HG02678 (cell line): ENCODE measurements around the gene UNC5C.

Experiments
- ATAC-seq: cut with Tn5 transposase; IDR thresholded peaks from one replicate; pipeline ENCODE4 v1.9.1; 2021; ENCODE audit warnings: mild to moderate bottlenecking, moderate library complexity; ENCODE audit not compliant: unreplicated experiment

The UNC5C gene

DNA sequence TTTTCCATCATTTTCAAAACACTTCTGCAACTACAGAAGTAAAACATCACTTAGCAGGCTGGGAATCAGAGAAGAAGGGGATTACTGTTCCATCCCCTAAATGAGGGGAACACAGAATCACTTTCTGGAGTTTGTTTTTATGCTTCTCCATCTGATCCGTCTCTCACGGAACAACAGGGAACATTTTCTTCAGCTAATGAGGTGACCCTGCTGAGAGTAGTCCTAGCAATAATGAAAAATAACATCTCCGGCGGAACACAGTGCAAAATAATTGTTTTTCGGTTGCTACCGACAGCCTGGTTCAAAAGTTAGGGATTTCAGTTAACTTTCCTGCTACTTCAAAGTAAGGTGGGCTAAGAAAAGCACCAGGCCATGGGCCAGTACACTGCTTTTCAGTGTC is 322.9 kb downstream of the UNC5C start:
- no peak for ATAC-seq

DNA sequence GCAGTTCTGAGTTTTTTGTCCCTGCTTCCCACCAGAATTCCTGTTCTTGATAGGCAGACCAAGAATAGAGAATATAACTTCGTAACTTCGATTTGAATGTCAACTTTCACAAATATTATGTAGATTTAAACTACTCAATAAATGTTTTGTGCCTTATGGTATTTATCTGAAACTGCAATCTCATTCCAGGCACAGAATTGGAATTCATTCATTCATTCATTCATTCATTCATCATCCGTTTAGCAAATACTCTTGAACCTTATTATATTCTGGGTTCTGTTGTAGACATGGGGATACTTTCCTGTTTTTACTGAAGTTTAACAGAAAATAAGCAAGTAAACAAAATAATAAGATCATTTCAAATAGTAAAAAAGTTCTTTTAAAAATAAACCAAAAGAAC is 324.4 kb downstream of the UNC5C start:
- ATAC-seq = no peak

DNA sequence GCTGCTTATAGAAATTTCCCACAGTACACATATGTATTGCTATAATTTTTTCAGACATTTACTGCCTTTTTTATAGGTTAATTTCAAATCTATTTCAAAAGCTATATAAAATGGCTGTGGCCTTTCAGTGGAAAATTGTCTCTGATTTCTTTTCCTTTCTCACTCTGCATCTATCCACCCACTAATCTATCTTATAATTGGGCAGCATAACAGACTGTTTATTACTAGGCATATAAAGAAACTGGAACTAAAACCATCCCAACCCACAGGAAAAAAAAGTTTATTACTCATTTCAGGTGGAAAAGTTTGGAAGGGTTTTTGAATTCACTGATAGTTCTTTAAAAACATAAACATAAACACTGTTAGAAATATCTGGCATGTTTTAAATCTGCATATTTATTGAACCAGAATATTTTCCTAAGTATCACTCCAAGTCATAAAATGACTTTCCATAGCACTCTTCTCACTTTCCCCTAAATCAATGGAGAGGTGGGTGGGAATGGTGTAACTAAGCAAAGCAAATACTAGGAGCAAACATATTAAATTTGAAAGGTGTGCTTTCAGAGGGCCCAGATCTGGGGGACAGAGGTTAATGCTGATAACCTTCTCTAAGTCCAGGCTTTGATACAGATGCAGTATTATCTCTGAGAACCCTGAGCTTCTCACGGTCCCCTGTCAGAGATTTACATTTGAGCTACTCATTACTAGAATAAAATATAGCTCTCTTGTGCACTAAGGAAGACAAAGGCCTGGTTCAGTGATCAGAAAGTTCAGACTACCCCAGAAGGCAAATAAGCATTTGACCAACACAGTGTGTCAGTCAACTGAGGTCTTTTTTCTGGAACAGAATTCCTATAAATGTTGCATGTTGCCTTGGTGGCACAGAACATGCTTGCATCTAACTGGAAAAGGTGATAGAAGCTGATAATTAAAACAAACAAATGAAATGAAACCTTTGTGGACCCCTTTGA is 328.3 kb downstream of the UNC5C start:
- no peak for ATAC-seq

DNA sequence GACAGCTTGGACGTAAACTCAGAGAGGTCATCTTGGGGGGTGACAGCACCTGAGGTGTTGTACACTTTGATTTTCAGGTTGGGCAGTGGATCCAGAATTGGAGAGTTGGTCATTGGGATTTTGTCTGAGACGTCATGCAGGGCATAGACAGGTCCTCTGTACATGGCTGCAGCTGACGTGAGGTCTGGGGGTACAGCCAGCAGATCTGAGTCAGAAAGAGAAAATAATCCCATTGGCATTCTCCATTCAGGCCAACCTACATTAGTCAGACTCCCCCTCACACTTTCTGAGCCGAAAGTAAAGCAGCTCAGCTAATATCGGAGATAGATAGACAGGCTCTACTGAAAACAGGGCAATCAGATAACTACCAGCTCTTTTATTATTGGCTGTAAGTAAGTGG is 329.7 kb downstream of the UNC5C start:
- no peak for ATAC-seq

DNA sequence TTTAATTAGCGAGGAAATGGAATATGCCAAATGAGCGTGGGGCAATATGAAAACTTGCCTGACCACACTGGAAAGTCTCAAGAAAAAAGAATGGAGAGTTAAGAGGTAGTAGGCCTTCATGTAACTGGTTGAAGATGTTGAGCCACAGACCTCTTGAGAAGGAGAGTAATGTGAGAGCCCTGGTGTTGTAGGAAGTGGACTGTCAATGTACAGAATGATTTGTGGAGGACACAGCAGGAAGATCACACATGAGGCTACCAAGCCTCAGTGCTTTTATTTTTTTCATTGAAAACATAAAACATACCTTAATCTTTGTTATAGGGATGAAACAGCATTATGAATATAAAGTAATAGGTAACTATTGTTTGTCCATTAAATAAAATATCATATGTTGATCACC is 331.6 kb downstream of the UNC5C start:
- ATAC-seq = no peak

DNA sequence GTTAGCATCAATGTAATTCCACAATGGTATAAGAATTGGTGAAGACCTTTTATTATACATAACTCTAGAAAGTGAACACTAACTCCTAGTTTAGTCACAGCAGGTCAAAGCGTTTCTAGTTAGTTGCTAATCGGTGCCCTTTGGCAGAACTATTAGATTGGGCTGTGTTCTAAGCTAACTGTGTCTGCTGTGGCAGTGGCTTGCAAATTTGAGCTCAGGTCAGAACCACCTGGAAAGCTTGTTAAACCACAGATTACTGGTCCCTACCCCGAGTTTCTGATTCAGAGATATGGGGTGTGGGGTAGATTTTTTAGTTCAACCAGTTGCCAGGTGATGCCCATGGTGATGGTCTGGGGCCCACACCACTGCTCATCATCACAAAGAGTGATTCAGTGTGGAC is 332.1 kb downstream of the UNC5C start:
- ATAC-seq = no peak

DNA sequence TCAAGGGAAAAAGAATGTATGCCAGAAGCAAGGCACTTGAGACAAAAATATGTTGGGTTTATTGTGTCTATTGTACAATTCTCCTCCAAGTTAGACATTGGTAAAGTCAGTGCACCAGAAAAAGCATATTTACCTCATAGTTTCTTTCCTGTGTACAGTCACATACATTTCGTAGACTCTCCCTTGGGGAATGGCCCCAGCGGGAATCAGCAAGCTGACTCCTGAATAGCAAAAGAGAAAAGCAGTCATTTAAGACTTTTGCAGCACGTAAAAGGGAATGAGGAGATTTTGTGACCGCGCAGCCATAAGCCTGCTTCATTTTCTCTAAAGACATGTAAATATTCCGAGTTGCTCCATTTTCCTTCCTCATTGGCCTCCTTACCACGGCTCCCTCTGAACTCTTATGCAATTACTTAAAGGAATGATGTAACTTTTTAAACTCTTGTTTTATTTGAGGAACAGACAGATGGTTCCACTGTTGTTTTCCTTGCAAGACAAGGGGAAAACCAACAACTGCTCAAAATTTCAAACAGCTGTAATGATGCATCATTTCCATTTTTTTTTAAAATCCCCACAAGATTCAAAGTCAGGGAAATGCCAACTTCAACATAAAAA is 332.7 kb downstream of the UNC5C start:
- ATAC-seq = no peak

DNA sequence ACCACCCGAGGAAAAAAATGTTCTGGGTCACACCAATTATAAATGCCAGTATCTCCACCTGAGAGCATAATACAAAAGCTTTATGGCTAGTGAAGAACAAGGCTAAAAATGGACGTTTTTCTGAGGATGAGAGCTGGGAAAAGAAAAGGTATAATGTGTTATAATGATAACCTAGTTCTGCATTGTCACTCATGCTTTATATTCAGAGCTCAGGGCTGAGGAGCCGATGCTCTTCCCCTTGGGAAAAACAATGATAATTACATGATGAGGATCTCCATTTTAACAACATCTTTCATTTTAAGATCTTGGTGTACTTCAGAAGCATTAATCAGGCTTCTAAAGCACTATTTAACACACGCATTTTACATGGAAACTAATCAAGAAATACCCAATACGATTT is 333.7 kb downstream of the UNC5C start:
- ATAC-seq = no peak

DNA sequence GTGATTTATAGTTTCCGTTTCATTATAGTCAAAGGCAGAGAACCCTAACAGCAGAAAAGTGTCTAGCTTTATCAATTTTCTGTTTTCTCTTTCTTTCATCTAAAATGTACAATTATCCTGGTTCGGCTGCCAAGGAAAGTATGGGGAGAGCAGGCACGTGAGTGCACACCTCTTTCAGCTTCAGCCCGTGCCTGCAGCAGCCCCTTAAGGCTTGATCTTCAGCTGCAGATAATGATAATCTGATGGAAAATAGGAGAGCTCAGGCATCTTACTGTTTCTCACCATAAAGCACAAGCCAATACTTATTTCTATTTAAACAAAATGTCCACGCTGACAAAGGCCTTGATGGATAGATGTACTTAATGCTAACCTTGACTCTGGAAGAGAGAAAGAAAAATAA is 334.4 kb downstream of the UNC5C start:
- no peak for ATAC-seq

DNA sequence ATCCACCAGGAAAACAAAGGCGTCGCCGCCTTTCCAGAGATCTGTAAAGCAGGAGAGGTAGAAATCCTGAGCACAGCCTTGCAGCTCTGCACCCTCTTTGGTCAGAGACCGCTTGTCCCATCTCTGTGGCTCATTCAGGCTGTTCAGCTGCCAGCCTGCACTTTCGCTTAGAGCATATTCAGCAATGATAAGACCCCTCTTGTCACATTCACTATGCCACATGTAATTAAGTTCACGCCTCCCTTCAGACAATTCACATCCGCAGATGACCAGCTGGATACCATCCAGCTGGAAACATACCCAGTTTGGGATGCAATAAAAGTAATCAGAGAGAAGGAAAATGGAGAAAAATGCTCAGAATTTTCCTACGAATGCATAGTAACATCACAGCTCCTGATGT is 335.4 kb downstream of the UNC5C start:
- ATAC-seq = no peak

DNA sequence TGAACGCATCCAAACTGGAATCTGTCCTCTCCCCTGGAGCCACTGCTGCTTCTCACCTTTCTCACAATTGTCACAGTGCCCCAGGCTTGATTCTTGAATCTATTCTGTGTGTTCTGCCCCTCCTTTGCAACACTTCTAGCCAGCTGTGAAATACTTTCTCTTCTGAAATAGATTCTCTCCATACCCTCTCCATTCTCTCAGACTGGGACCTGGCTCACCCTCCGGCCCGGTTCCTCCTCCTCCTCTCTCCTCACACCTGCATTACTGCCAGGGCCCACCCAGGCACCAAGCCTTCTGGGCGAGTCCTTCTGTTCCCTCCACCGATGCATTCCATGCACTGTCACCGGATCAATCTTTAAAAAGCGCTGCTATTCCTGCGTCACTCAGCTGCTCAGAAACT is 336.1 kb downstream of the UNC5C start:
- no peak for ATAC-seq

DNA sequence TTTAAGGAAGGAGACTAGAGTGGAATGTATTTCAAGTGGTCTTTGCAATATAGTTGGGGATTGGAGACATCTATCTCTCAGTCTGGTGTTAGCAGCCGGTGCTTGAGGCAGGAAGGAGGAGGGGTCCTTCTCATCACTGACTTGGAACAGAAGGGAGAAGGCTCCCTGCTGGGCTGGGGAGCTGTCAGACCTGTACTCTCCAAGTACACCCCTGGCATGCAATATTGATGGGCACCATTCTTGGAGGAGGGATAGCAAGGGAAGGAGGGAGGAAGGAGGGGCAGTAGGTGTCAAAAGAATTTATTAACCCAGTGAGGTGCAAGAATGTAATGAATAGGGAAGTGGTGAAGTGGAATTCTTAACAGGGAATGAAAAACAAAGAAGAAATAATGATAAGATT is 338.8 kb downstream of the UNC5C start:
- ATAC-seq = no peak

DNA sequence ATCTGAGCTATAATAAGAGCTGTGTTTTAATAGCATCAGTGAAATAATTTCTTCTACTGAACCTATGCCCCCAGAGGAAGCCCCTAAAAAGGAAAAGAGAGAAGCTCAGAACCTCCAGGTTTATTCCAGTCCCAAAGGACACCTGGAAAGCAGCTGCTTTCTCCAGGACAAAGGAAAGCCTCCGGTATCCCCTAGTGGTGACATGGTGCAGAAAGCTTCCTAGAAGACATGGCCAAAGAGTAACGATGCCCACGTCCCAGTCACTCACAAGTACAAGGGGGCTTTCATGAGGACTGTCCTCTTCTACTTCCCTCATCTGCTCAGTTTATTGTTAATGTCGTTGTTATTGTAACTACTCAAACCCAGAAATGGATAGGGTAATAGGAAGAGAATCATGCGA is 343.9 kb downstream of the UNC5C start:
- ATAC-seq = no peak

DNA sequence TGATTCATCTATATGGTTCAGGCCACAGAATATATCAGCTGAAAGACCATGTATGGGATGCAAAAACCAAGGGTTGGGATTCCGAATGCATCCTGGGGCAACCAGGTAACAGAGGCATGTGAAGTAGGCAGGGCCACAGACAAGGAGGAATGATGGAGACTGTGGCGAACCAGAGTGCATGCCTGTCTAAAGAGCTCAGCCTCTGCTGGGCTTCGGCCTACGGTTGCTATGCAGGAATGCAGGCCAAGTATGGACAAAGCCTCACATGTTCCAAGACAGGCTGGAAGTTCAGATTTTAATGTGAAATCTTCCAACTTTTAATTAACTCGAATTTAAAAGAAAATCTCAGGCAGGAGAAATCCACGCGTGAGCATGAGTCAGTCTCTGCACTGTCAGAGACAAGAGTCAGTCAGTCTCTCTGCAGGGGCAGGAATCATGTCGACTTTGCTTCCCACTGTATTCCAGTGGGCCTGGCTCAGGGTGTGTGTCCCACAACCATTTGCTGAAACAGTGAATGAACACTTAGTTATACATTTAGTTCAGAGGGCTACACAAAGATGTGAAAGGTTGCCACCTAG is 344.4 kb downstream of the UNC5C start:
- ATAC-seq = no peak

DNA sequence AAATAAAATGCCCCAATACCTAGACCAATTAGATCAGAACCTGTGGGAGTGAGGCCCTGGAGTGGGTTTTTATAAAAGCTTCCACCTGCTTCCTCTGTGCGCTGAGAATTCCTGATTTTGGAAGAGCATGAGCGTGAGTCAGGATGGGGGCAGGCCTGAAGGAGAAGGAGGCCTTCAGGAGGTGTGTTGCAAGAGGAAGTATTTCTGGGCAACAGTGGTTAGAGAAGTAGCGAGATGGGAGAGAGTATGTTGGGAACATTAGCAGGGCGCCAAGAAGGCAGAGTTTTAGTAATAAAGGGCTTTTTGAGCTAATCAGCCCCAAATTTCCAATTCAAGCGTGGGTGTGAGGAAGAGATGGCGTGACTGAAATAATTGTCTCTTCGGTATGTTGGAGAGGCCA is 349.8 kb downstream of the UNC5C start:
- no peak for ATAC-seq

DNA sequence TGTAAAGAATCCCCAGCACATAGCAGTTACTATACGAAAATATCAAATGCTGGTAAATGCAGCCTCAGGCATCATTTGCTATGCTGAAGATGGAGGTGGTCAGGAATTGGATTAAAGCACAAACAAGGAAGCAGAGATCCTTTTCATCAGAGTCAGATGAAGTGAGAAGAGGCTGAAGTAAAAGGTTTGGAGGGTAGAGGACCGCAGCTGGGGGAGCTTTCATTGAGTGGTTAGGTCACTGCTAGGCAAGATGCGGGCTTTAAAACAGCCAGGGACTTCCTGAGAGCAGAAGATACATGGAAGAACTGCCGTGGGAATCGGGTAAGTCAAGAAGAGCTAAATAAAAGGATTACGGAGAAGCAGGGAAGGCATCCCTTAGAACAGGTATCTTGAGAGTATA is 351.4 kb downstream of the UNC5C start:
- no peak for ATAC-seq

DNA sequence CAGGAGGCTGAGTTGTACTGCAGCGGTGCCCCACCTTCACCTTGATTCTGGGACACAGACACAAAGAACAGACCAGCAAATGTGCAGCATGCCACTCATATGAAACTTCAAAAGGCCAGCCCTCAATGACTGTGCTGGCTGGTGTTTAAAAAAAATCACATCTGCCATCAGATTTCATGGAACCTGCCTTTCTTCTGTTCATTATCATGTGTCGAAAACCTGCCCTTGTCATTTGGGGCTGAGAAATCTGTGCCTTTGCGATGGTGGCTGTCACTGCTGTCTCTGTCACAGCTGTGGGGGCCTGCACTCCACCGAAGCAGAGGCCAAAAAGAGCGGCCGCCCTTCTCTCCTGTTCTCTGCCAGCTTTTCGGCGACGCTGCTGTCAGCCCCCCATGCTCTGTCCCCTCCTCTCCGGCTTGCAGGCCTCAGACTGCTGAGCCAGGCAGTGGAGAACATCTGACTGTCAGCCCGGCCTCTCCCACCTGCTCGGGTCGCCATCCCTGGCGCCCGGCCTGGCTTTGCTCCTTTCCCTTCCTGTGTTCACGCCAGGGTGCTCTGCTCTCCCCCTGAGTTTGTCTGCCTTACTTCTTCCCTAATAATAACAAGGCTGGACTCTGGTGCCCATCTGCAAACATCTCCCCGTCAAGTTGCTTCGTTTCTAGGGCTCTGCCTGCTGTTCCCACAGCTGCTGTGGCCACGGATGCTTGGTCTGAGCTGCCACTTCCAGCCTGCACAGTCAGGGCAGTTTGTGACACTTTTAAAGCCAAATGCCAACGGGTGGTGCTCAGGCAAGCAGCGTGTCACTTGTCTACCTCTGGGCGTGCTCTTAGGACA is 355.2 kb downstream of the UNC5C start:
- no peak for ATAC-seq

DNA sequence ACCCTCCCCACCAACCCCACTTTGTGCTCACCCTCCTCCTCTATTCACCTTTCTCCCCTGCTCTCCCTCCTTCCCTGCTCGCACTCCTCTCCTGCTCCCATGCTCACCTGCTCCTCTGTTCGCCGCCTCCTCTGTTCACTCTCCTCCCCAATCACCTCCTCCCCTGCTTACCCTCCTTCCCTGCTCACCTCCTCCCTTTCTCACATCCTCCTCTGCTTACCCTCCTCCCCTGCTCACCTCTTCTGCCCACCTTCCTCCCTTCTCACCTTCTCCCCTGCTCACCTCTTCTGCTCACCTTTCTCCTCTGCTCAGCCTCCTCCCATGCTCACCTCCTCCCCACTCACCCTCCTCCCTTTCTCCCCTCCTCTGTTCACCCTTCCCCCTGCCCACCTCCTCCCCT is 357.2 kb downstream of the UNC5C start:
- ATAC-seq = no peak

DNA sequence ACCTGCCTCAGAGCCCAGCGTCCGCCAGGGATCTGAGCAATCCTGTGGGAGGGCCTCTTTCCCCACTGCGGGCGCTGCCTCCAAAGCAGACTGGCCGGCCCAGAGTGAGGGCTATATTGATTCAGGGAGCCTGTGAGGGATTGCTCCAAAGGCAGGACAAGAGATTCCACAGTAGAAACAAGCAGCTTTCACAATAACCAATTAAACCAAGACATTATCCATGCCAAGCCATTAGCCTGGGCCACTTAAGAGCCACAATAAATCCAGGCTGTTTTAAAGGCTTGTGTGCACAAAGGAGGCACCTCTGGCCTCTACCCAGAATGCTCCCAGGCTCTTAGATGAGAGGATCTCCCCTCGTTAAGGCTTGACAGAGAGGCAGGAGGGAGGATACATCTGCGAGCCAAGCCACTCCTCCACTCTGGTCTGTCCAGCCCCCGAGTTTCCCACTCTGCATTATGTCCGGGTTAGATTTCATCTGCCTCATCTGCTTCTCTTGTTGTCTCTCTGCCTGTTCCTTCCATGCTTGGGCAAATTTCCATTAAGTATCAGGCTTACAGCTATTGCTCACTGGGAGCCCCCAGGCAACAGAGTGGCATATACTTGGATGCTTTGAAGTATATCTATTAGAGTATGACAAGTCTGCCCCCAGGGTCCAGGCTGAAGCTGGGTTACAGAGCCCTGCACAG is 357.9 kb downstream of the UNC5C start:
- ATAC-seq = no peak

DNA sequence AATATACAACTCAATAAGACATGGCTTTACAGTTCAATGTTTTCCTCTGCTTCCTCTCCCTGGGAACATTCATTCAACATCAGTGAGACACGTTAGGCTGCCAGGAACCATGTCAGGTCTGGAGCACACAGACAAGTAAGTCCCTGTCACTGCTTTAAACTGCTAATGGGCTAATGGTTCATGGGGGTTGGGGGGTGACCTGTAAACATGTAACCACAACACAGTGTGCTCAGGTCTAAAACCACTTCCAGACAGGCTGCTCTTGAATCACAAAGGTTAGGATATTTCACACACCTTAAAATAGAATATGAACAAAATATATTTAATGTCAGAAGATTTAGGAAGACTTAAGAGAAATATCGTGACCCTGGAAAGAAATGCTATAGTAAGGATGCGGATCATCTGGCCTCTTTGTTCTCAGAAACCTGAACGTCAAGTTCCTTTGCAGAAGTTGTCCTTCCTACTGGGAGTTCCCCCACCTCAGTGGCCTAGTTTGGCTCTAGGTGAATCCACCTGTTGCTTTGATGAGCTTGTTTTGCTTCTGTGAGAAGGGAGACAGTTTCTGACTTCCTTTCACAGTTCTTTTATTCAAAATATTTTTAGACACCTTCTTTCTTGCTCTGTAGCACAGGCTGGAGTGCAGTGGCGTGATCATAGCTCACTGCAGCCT is 359.9 kb downstream of the UNC5C start:
- no peak for ATAC-seq
